Islet of Langerhans (tissue), 1 donor: ENCODE measurements around the gene BTG1.
"Not testable (repeated sequence)": the region's sequence is repeated elsewhere in the genome, so short reads cannot be mapped to it uniquely, and the experiment has no call there.

ENCODE experiments used
- FAIRE-seq: peaks from one replicate; lab custom pipeline; 2011; peaks lifted over from hg19 to GRCh38; lab: Jason Lieb, UNC

BTG1 gene

DNA sequence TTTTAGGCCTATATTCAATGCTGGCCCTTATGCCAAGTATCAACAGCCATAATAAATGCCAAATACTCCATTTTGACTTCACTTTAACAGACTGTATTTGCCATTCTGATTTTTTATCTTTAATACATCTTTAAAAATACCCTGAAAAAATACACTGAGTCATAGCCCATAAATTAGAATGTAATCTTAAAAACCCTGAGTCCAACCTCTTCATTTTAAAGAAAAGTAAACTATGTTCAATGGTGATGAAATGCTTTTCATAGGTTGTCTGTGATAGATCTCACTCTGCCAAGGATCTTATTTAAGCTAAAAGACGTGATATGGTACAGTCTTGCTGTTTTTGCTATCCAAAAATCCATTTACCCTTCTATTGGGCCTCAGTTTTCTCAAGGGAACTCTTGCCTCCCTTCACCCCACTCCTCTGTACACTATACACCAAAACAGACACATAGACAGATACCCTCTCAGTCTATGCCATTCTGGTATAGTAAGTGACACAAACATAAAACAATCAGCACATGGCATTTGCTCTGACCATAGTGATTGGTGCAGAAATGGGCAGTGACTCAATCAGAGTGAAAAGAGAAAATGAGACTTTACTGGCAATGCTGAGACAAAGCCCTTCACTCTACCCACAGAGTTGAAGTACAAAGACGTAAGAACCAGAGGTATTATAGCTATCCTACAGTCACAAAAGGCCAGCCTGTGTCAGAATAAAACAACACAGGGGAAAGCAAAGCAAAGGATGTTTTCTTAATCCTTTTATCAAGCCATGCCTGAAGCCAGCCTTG, 49.1 kb downstream of the BTG1 start:
- no peak for FAIRE-seq

DNA sequence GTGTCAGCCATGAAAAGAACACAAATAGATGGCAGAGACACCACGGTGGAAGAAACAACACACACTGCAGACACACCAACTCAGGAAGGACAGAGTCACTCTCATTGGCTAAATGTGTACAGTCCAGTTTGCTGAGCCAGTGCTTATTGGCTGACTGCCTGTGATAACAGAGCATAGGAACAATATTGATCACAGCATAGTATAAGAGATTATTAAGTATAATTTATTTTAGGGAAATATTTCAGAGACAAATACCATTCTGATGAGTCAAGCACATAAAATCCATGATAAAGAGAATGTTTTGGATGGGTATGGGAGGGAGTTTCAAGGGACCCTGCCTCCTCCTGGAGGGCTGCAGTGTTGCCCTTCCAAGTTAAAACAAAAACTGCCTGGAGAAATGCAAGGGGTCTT, 50.9 kb downstream of the BTG1 start:
- no peak for FAIRE-seq

DNA sequence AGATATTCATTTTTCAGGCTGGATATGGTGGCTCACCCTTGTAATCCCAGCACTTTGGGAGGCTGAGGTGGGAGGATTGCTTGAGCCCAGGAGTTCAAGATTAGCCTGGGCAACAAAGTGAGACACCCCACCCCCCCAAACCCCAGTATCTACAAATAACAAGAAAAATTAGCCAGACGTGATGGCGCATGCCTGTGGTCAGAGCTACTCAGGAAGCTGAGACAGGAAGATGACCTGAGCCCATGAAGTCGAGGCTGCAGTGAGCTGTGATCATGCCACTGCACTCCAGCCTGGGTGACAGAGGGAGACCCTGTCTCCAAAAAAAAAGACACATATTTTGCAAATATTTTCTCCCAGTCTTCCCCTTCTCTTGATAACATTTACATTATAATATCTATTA, 51.3 kb downstream of the BTG1 start:
- not testable (repeated sequence) for FAIRE-seq
